Hypothalamus (tissue), 51 donors: ENCODE results near the gene PI16.
A peak's percentile ranks its signal among the peaks of the same experiment; 100 is the strongest.
"Not testable (repeated sequence)": the region's sequence is repeated elsewhere in the genome, so short reads cannot be mapped to it uniquely, and the experiment has no call there.

ENCODE experiments used
- DNase-seq, 51 donors: peaks; one replicate each; lab custom pipeline; 2025; lab: John Stamatoyannopoulos, UW

Gene PI16

DNA sequence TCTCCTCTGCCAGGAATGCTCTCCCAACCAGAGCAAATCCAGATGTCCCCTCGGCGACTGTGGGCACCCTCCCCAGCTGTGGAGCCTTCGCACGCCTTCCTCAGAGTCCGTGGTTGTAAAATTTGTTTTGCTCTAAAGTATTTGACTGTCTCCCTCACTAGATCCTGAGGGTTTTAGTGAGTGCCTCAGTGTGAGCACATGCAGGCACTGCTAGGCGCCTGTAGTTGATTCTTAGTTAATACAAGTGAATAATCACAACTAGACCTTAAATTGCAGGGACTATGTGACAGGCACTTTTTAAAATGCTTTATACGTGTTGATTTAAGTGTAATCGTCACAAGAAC, 32.1 kb downstream of the PI16 start:
- no peak for DNase-seq

GRCh38 chr6:36989264-36989663, 34.7 kb downstream of the PI16 start:
- no peak for DNase-seq

GRCh38 chr6:36990401-36990800, 35.9 kb downstream of the PI16 start:
- not testable (repeated sequence) for DNase-seq

GRCh38 chr6:36997811-36998722, 43.5 kb downstream of the PI16 start:
- DNase-seq: peak in 45 of 51 donors; percentile 22 to 92 (median 71)

- DNase-seq: peak in 5 of 51 donors; percentile 41 to 74 (median 63)
These were observed 44.1 kb downstream of the PI16 start for GRCh38 chr6:36998723-36999038.

GRCh38 chr6:36999061-36999750, 44.7 kb downstream of the PI16 start:
- DNase-seq: peak in 31 of 51 donors; percentile 15 to 76 (median 51)

- DNase-seq: no peak
These were observed 45.2 kb downstream of the PI16 start for GRCh38 chr6:36999751-37000125.

- DNase-seq: no peak
These were observed 49.8 kb downstream of the PI16 start for GRCh38 chr6:37004044-37004980.

- peak in 1 of 51 donors; percentile 14 for DNase-seq
These were observed 50.7 kb downstream of the PI16 start, which contains the start of gene FGD2 for GRCh38 chr6:37005061-37005810. TSS of gene FGD2 (plus strand) at chr6:37005655. CDS start at chr6:37005818, 163 bp downstream.

DNA sequence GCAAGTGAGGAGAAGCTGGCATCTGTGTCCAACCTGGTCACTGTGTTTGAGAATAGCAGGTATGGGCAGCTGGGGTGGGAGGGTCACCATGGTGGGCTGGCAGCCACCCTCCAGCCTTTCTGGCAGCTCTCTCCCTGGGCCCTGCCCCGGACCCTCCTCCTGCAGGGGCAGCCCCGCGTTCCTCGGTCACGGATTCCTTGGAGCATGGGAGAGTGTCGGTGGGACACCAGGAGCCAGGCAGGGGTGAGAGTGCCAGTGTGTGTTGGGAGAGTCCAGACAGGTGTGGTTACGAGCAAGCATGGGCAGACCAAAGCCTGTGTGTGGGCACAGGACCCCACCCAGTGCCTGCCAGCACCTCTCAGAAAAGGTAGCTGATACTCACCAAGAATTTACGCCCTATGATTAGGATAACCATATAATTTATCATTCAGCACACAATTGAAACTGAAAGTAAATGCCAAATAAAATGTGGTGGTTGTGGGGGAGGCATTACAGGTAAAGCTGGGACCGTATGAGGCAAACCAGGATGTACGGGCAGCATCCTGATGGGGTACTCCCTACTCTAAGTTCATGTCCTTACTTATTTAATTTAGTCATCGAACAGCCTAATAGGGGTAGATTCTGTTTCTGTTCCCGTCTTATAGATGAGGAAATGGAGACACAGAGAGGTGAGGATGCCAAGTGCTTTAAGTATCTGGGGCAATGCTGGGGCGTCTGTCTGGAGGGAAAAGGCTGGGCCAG, 51.5 kb downstream of the PI16 start:
- DNase-seq: no peak

DNA sequence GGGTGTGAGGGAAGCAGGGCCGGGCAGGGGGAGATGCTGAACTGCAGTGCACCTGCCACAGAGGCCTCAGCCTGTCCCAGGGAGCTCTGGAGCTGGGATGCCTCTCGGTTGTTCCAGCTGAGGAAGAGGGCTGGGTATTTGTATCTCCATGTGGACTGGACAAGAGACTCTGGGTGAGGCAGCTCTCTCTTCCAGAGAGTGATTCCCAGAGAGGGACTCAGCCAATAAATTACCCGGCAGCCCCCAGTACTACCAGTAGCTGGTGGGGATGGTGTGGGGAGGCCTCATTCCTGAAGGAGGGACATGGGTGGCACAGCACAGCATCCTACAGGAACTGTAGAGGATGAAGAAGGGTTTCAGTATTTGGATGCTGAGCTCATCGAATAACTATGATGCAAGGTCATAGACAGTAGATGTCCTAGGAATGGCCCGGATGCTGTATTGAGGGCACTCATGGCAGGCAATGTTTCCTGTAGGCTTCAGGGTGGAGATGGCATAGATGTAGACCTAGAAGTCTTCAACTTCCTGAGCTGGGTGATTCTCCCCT, 52.3 kb downstream of the PI16 start:
- no peak for DNase-seq

DNA sequence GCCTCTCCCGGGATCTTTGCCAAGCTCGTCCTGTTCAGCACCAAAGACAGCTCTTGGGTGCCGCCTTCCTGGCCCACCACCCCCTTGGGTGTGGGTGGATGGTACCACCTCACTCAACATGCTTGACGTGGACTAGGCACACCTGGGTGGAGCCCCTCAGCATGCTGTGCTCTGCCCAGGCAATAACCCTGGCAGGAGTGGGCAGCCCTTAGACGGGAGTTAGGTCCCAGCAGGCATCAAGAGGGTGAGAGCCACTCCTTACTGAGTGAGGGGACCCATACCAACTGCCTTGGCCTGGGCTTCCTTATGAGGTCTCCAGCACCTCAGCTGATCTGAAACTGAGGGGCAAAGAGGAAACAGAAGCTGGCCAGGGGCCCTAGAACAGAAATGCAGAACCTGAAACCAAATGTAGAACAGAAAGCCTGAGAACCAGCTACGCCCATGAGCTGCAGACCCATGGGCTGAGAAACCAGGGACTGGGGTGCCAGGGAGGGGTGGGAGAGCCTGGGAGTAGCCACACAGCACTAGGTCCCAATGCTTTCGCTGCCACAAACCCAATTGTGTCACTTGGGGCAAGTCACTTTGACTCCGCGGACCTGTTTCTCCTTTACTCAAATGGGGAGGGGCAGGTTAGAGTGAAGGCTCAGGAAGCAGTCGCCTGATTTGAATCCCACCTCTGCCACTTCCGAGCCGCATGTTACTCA, 53.0 kb downstream of the PI16 start:
- peak in 8 of 51 donors; percentile 13 to 33 (median 18) for DNase-seq

- DNase-seq: no peak
These were observed 54.2 kb downstream of the PI16 start for GRCh38 chr6:37008484-37009465.

DNA sequence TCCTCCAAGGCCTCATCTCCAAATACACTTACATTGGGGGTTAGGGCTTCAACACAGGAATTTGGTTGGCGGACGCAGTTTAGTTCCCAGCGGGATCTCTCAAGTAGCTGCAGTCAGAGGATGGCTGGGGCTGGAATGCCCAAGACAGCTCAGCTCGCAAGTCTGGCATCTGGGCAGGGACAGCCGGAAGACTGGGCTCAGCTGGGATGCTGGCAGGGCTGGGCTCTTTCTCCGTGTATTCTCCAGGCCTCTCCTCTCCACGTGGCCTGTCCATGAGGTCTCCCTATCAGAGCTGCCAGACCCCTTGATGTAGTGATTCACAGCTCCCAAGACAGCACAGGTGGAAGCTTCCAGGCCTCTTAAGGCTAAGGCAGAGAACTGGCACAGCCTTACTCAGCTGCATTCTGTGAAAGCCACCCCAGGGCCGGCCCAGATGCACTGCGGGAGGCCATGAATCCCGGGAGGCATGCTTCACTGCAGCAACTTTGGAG, 55.9 kb downstream of the PI16 start:
- no peak for DNase-seq

DNA sequence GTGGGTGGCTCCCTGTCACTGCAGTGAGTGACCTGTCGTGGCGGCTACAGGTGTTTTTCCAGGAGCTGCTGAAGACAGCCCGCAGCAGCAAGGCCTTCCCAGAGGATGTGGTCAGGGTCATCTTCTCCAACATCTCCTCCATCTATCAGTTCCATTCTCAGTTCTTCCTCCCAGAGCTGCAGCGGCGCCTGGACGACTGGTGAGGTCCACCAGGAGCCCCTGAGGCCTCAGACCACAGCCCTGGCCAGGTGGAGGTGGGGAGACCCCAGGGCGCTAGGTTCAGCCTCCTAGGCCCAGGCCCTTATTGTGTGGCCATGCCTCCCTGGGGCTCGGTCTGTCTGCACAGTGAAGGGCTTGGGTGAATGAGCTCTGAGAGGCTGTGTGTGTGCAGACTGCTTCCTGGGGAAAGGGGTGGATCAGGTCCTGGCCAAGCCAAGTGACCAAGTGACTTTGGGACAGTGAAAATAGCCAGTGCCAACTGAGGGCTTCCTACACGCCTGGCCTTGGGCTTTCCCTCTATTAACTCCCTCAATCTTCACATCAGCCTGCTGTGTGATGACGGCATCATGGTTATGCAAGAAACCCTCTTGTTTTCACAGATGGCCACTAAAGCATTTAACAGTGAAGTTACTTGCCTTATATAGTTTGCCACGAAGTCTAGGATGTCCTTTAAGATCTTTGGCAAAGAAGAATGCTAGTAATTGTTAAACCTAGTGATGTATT, 57.3 kb downstream of the PI16 start:
- DNase-seq: no peak
